GM19467 (cell line): Measurements from ENCODE around the gene LZTS3.

Experiments used
- ATAC-seq: cut with Tn5 transposase; IDR thresholded peaks from one replicate; pipeline ENCODE4 v1.9.1; 2021; ENCODE audit warnings: mild to moderate bottlenecking, moderate library complexity; ENCODE audit not compliant: unreplicated experiment

LZTS3 gene

DNA sequence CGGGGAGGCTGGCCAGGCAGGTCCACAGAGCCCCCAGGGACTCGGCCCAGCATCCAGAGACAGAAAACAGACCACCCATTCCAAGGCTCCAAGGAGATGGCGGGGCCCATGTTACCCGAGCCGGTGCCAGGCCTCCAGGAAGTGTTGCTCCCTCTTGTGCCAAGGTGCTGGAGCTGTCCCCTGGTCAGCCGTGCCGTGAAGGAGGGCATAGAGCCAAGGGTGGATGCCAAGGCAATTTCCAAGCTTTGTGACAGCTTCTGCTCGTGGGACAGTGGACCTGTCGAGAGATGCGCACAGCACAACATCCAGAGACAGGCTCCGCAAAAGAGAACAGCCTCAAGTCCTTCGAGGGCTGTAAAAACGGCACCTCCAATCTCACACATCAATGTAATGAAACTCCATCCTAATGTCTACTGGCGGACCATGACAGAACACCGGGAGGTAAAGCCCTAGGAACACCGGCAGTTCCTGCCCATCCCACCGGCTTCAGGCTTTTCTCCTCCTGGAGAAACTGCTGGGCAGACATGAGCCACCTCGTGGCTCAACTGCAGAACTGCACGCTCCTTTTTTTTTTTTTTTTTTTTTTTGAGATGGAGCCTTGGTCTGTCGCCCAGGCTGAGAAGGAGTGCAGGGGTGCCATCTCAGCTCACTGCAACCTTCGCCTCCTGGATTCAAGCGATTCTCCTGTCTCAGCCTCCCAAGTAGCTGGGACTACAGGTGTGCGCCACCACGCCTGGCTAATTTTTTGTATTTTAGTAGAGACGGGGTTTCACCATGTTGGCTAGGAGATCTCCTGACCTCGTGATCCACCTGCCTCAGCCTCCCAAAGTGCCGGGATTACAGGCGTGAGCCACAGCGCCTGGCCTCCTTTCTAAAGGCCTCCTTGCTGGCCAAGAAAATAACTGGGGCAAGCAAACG lies 57.9 kb downstream of the LZTS3 start:
- no peak for ATAC-seq
